Upper lobe of left lung (tissue), 6 donors: ENCODE measurements around the gene TOM1L2. TPM values are rescaled to one million over a fixed set of nuclear protein-coding genes. Genes with fewer than 3 reads are reported as not detected.
A peak's percentile ranks its signal among the peaks of the same experiment; 100 is the strongest.

Experiments used
- ATAC-seq, 2 donors: fragments of 200-7000 bp; cut with Tn5 transposase; one replicate each; pipeline ENCODE4 v1.9.1; 2022; ENCODE audit warnings: mild to moderate bottlenecking in 2 of 2, moderate library complexity in 2 of 2; ENCODE audit not compliant: low FRiP score in 2 of 2
- DNase-seq, 2 donors: peaks; one replicate each; pipeline ENCODE4 v3.0.0-alpha.2; 2019 to 2020
- H3K27ac ChIP-seq, 4 donors: fragments of 200-600 bp; sonication (generic); one replicate each; pipeline ENCODE4 v1.5.1; 2016 to 2019
- H3K27me3 ChIP-seq, 4 donors: fragments of 200-600 bp; sonication (generic); one replicate each; pipeline ENCODE4 v1.5.1; 2017 to 2019
- H3K36me3 ChIP-seq, 4 donors: fragments of 200-600 bp; sonication (generic); one replicate each; pipeline ENCODE4 v1.5.1; 2016 to 2019
- H3K4me1 ChIP-seq, 4 donors: fragments of 200-600 bp; sonication (generic); one replicate each; pipeline ENCODE4 v1.5.1; 2018 to 2019
- H3K4me3 ChIP-seq, 4 donors: fragments of 200-600 bp; sonication (generic); one replicate each; pipeline ENCODE4 v1.5.1; 2017 to 2019; ENCODE audit warnings: mild to moderate bottlenecking in 2 of 4, moderate library complexity in 1 of 4
- H3K9me3 ChIP-seq, 4 donors: fragments of 200-600 bp; sonication (generic); one replicate each; pipeline ENCODE4 v1.5.1; 2018 to 2019
- CTCF ChIP-seq, 6 experiments: fragments of 450-650 bp in 4 of 6; fragments of 200-600 bp in 2 of 6; sonication (generic) in 2 of 6; IDR thresholded peaks; one replicate each; pipeline ENCODE4 v1.5.1; 2016 to 2019; ENCODE audit warnings: antibody characterized with exemption in 6 of 6
- EP300 ChIP-seq, 4 donors: sonication (generic); formaldehyde crosslinking; IDR thresholded peaks; one replicate each; pipeline ENCODE4 v1.5.1; 2017; ENCODE audit warnings: antibody characterized with exemption in 4 of 4, control low read depth in 2 of 4
- POLR2A ChIP-seq, 4 donors: fragments of 450-650 bp; IDR thresholded peaks; one replicate each; pipeline ENCODE4 v1.5.1; 2016 to 2017; ENCODE audit warnings: antibody characterized with exemption in 4 of 4, mild to moderate bottlenecking in 2 of 4
- POLR2AphosphoS5 ChIP-seq, 2 donors: sonication (generic); formaldehyde crosslinking; IDR thresholded peaks; one replicate each; pipeline ENCODE4 v1.5.1; 2017; ENCODE audit warnings: antibody characterized with exemption in 2 of 2
- WGBS, 2 donors: methylation state at CpG; one replicate each; pipeline ENCODE4 v1.1.5; 2017 to 2018; 5-methylcytosine and 5-hydroxymethylcytosine counted together
- total RNA-seq, 6 donors: library from RNA; depleted of rRNA in 4 of 6; stranded (reverse); fragments of >200 nt in 4 of 6; gene quantifications; one replicate each; pipeline versions ENCODE4 v1.1.0 to v1.2.1, GENCODE V29; 2016 to 2021
- donor health status: DM: no; HTN: no; CAD: no; lungs with moderate emphysema.
- donor health status: DM: no; HTN: yes; CAD: no; lungs with severe emphysema.

TOM1L2 gene
- total RNA-seq, 6 donors from 2014 or later = 54.2 to 134 (median 72.9) TPM

- Histone ChIP-seq H3K4me1 (peaks cover 52 to 77% (median 72%) of the 10 kb centered on the region in 4 donors), H3K27me3 (no peaks in the 10 kb centered on the region), H3K36me3 (peaks cover 24 to 49% (median 39%) of the 10 kb centered on the region in 4 donors), H3K9me3 (no peaks in the 10 kb centered on the region), H3K4me3 (peak overlapping the region in 2 of 4 donors; percentile 54 to 68), H3K27ac (peak overlapping the region in 2 of 4 donors; percentile 38 to 86)
- TF ChIP-seq EP300 (IDR thresholded peaks at IDR 0.05) (no peak), POLR2A (IDR thresholded peaks at IDR 0.05) (no peak), CTCF (IDR thresholded peaks at IDR 0.05) (no peak), POLR2AphosphoS5 (IDR thresholded peaks at IDR 0.05) (no peak)
- ATAC-seq = no peak
- no peak for DNase-seq
- WGBS, 2 donors = 69 to 80% methylated on average over 6 to 7 of the region's 7 CpGs
These were observed 151.6 kb downstream of the TOM1L2 start for GRCh38 chr17:17820463-17821158.

- H3K9me3 ChIP-seq = no peaks in the 10 kb centered on the region
- peaks cover 27 to 55% (median 44%) of the 10 kb centered on the region in 4 donors for H3K36me3 ChIP-seq
- peak overlapping the region in 2 of 4 donors; percentile 38 to 86 for H3K27ac ChIP-seq
- no peaks in the 10 kb centered on the region for H3K27me3 ChIP-seq
- no peak for ATAC-seq
- no peak overlapping the region for H3K4me3 ChIP-seq
- DNase-seq = peak in 1 of 2 donors; percentile 59
- WGBS, 2 donors = 84 to 88% methylated on average over 7 to 10 of the region's 10 CpGs
- TF ChIP-seq EP300 (IDR thresholded peaks at IDR 0.05) = no peak
- peaks cover 47 to 71% (median 67%) of the 10 kb centered on the region in 4 donors for H3K4me1 ChIP-seq
These were observed 152.2 kb downstream of the TOM1L2 start for GRCh38 chr17:17820046-17820445.

- H3K36me3 ChIP-seq = peaks cover 31 to 60% (median 49%) of the 10 kb centered on the region in 4 donors
- H3K27me3 ChIP-seq = no peaks in the 10 kb centered on the region
- DNase-seq = peak; percentile 77 to 90
- H3K27ac ChIP-seq = peak overlapping the region in 2 of 4 donors; percentile 57 to 86
- no peaks in the 10 kb centered on the region for H3K9me3 ChIP-seq
- peaks cover 42 to 66% (median 62%) of the 10 kb centered on the region in 4 donors for H3K4me1 ChIP-seq
- WGBS, 2 donors = 53 to 55% methylated on average over 9 to 12 of the region's 12 CpGs
- ATAC-seq = no peak
- TF ChIP-seq POLR2AphosphoS5 (IDR thresholded peaks at IDR 0.05) = no peak
- peak in 1 of 4 donors; percentile 28 for TF ChIP-seq EP300 (IDR thresholded peaks at IDR 0.05)
- no peak overlapping the region for H3K4me3 ChIP-seq
These were observed 152.6 kb downstream of the TOM1L2 start for GRCh38 chr17:17819561-17819995.

- ATAC-seq (no peak), DNase-seq (no peak)
- H3K27me3 ChIP-seq = no peaks in the 10 kb centered on the region
- H3K4me3 ChIP-seq = no peak overlapping the region
- H3K4me1 ChIP-seq = peaks cover 37 to 62% (median 57%) of the 10 kb centered on the region in 4 donors
- TF ChIP-seq EP300 (IDR thresholded peaks at IDR 0.05) (no peak), CTCF (IDR thresholded peaks at IDR 0.05) (no peak), POLR2A (IDR thresholded peaks at IDR 0.05) (no peak), POLR2AphosphoS5 (IDR thresholded peaks at IDR 0.05) (no peak)
- no peaks in the 10 kb centered on the region for H3K9me3 ChIP-seq
- WGBS, 2 donors = 87 to 89% methylated on average over 9 to 12 of the region's 12 CpGs
- peak overlapping the region in 2 of 4 donors; percentile 57 to 86 for H3K27ac ChIP-seq
- peaks cover 36 to 64% (median 54%) of the 10 kb centered on the region in 4 donors for H3K36me3 ChIP-seq
These were observed 153.1 kb downstream of the TOM1L2 start for GRCh38 chr17:17819111-17819510.

GRCh38 chr17:17818088-17818526, 154.1 kb downstream of the TOM1L2 start:
- peak; percentile 16 to 30 for ATAC-seq

More at GRCh38 chr17:17818088-17818526, 154.1 kb downstream of the TOM1L2 start:
- Histone ChIP-seq H3K4me3 (no peak overlapping the region), H3K27me3 (no peaks in the 10 kb centered on the region), H3K4me1 (peaks cover 31 to 54% (median 51%) of the 10 kb centered on the region in 4 donors), H3K36me3 (peaks cover 43 to 74% (median 64%) of the 10 kb centered on the region in 4 donors), H3K9me3 (no peaks in the 10 kb centered on the region), H3K27ac (peak overlapping the region in 2 of 4 donors; percentile 57 to 86)
- peak in 1 of 2 donors; percentile 38 for DNase-seq
- WGBS, 2 donors = 63 to 68% methylated on average over 10 of the region's 10 CpGs
- TF ChIP-seq EP300 (IDR thresholded peaks at IDR 0.05) (no peak), POLR2A (IDR thresholded peaks at IDR 0.05) (peak in 1 of 4 donors; percentile 6), CTCF (IDR thresholded peaks at IDR 0.05) (no peak)
